NK-92 (cell line): Measurements from ENCODE around the gene KRT222.

ENCODE experiments used
- DNase-seq: peaks from one replicate; lab custom pipeline; 2025; ENCODE audit not compliant: unreplicated experiment; lab: John Stamatoyannopoulos, UW

Gene KRT222

GRCh38 chr17:40615841-40616476 is 49.0 kb downstream of the KRT222 start:
- no peak for DNase-seq

- DNase-seq, result no peak
These were observed 49.7 kb downstream of the KRT222 start for GRCh38 chr17:40615068-40615840.

GRCh38 chr17:40614431-40615067 is 50.4 kb downstream of the KRT222 start:
- DNase-seq, result no peak

GRCh38 chr17:40613467-40614154 is 51.4 kb downstream of the KRT222 start:
- DNase-seq, result no peak

- no peak for DNase-seq
These were observed 52.3 kb downstream of the KRT222 start for GRCh38 chr17:40612599-40613244.

- no peak for DNase-seq
These were observed 53.0 kb downstream of the KRT222 start for GRCh38 chr17:40611840-40612474.

- DNase-seq, result no peak
These were observed 54.6 kb downstream of the KRT222 start for GRCh38 chr17:40610359-40610758.

GRCh38 chr17:40608061-40608581 is 56.9 kb downstream of the KRT222 start:
- no peak for DNase-seq

GRCh38 chr17:40607641-40608040 is 57.3 kb downstream of the KRT222 start:
- DNase-seq, result no peak

- no peak for DNase-seq
These were observed 58.2 kb downstream of the KRT222 start for GRCh38 chr17:40606548-40607353.

GRCh38 chr17:40605306-40605705 is 59.7 kb downstream of the KRT222 start:
- DNase-seq, result no peak
